Activated CD8-positive, alpha-beta memory T cell treated with anti-CD3 and anti-CD28 coated beads for 4 hours (primary cell): ENCODE measurements around the gene DLX3.

Experiments used
- DNase-seq, 2 donors: peaks; one replicate each; pipeline ENCODE4 v3.0.0-alpha.2; 2020; ENCODE audit warnings: low read depth in 2 of 2

DLX3 gene

DNA sequence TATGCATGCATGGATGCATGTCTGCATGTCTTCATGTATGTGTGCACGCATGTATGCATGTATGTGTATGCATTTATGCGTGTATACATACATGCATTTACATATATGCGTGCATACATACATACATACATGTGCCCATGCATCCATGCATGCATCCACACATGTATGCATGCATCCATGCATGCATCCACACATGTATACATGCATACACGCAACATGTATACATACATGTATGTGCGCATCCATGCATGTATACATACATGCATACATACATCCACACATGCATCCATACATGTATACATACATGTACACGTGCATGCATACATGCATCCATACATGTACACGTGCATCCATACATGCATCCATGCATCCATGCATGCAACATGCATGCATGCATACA is 29.8 kb upstream of the DLX3 start:
- no peak for DNase-seq

GRCh38 chr17:50023520-50023919 is 28.5 kb upstream of the DLX3 start:
- DNase-seq: no peak

DNA sequence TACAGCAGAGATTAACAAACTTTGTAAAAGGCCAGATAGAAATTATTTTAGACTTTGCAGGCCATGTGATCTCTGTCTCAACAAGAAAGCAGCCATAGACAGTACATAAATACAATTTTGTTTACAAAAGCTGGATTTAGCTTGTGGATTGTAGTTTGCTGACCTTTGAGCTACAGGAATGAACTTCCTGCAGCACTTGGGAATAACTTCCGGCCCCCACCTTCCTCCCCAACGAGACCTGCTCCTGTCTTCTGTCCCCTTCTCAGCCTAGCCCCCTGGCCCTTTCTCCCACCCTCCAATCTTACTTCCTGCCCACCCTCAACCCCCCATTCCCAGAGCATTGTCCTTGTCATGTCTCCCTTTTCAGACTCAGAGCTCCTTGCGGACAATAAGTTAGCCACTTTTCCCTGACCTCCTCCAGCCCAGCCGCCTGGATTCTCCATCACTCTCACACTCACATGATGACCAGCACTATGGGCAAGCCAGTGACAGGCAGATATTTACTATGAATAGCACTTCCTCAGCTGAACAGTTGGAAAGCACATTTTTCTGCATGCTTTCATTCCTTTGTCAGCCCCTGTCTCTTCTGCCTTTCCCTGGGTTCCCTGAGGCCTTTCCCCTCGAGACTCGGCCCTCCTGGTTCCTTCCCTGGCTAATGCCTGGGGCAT is 27.6 kb upstream of the DLX3 start:
- no peak for DNase-seq

DNA sequence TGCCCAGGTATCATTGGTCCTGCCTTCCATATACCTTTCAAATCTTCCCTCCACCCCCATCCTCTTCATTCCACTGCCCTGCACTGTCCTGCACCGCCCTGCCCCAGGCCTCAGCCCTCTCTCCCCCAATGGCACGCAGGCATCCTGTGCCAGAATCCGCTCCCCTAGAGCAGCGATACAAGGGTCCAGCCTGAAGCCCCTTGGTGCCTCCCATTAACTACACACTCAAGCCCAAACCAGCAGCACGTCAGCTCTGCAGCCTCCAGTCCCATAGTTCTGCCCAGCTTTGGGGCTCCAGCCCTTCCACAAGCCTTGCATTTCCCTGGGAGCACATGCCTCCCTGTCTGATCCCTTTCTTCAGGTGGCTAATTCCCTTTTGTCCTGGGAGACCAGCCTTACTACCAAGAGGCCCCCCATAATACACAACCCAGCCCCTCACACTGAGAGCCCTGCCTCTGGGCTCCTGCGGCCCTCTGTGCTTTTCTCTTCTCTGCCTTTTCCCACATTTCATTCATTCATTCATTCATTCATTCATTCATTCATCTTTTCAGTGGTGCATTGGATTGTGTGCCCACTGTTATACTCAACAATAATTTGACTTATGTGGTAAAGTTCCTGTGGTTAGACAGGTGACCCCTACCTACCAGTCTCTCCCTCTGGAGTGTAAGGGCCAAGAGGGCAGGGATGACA is 26.8 kb upstream of the DLX3 start:
- no peak for DNase-seq

GRCh38 chr17:50020841-50021599 is 26.0 kb upstream of the DLX3 start:
- no peak for DNase-seq

DNA sequence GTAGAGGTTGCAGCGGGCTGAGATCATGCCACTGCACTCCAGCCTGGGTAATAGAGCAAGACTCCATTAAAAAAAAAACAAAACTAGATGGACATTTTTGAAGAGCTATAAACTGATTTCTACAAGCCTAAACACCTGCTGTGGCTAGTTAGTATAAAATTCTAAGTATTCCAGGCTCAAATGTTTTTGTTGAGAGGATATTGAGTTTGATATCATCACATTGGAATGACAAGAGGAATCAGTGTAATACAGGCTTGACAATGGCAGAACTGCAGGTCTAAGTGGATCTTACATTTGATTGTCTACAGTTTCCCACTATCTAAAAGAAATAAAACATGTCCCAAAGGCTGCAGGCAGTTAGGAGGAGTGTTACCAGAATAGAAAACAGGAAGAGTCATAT is 23.9 kb upstream of the DLX3 start:
- DNase-seq: no peak

DNA sequence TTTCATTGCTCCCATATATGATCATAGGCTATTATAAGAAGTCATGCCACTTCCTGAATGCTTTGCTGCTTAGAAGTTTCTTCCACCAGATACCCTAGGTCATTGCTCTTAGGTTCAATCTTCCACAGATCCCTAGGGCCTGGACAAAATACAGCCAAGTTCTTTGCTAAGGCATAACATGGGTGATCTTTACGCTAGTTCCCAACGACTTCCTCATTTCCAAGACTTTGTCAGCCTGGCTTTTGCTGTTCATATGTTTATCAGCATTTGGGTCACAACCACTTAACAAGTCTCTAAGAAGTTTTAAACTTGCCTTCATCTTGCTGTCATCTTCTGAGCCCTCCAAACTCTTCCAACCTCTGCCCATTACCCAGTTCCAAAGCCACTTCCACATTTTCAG is 20.1 kb upstream of the DLX3 start:
- no peak for DNase-seq

DNA sequence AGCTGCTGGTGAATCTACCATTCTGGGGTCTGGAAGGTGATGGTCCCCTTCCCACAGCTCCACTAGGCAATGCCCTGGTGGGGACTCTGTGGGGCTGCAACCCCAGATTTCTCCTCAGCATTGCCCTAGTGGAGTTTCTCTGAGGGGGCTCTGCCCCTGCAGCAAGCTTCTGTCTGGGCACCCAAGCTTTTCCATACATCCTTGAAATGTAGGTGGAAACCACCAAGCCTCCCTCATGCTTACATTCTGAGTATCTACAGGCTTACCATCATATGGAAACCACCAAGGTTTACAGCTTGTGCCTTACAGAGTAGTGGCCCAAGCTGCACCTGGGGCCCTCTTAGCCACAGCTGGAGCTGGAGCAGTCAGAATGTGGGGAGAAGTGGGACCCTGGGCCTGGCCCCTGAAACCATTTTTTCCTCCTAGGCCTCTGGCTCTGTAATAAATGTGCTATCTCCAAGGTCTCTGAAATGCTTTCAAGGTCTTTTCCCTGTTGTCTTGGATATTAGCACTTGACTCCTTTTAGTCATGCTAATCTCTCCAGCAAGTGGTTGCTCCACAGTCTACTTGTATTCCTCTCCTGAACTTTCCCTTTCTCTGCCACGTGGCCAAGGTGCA is 19.6 kb upstream of the DLX3 start:
- no peak for DNase-seq

DNA sequence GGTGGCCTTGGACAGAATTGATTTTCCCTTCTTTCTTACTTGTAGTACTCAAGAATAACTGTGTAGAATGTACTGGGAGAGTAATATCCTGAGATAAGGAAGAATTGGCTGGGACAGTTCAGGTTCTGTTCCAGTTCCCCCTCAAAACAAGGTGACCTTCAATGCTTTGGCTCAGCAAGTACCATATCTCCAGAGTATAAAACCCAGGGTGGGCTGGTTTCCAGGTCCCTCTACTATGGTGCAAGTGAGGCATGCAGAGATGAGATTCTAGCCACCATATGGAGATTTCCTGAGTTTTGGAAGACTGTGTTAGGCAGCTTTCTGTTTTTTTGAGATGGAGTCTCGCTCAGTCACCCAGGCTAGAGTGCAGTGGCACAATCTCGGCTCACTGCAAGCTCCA is 18.1 kb upstream of the DLX3 start:
- DNase-seq: no peak

GRCh38 chr17:50009282-50009681 is 14.3 kb upstream of the DLX3 start:
- DNase-seq: no peak

- no peak for DNase-seq
Observed at GRCh38 chr17:50003911-50004310, 8.9 kb upstream of the DLX3 start.

GRCh38 chr17:49998836-49999511 is 4.0 kb upstream of the DLX3 start:
- DNase-seq: no peak

DNA sequence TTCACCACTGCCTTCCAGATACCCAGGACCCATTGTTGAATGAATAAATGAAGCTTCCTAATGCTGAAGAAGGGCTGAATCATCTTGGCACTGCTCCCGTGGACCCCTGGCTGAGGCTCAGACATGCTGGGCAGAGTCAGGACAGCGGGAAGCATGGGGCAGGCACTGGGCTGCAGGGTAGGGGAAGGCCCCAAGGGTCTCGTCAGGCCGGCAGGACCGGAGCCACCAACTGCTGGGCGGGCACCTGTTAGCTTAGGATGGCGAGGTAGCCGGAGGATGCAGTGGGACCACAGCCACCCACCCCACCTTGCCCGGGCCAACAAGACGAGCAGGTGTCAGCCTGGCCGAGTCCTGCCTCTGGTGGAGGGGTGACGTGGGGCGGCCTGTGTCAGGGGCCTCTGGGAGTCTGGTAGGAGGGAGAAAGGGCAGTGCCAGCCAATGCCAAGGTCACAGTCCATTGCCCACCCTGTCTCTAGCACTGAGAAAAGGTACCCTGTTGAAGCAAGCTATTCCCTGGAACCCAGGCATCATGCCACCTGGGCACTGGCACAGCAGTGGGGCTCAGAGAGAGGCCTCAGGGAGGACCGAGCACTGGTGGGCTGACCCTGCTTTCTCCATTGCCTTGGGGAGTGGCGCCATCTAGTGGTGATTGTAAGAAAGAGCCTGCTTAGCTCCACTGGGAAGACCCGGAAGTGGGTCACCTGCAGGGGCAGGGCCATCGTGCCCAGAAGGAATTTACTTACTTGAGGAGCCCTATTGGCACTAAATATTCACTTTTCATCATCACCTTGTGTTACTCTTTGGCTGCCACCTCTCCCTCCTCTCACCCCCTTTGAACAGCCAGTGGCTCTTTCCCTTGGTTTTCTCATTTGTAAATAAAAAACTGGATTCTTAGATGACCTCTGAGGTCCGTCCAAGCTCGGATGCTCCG is 3.0 kb upstream of the DLX3 start:
- peak; percentile 62 to 68 for DNase-seq

GRCh38 chr17:49997301-49997650 is 2.3 kb upstream of the DLX3 start:
- DNase-seq: no peak

DNA sequence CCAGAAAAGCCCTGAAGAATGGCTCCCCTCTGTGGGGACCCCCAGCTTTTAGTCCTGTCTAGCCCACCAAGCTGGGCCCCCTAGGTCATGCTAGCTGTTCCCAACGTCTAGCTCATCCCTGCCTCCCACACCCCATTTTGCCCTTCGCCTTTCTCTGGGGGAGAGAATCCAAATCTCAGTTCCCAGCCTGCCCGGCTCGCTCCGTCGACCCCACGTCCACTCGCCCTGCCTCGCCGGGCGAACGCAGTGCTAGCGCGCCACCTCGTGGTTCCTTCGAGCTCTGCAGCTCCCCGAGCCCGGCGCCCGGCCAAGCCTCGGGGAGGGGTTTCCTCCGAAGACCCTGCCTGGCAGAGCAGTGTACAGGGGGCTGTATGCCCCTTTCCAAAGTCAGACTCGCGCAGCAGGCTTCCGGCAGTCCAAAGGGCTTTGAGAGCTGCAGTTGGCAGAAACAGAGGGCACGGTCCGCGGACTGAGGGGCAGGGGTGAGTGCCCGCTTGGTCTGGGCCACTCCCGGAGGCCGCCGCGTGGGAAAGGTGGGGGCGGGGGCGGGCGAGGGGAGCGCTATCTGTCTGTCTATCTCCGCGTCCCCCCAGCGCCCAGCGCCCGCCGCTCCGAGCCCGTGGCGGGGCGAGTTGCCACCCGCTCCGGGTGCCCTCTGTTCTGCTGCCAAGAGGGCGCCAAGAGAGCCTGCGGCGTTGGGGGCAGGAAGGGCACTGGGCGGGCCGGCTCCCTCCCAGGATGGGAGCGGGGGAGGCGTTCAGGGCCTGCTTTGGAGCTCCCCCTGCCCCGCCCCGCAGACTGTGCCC is 1.7 kb upstream of the DLX3 start:
- peak; percentile 31 to 41 for DNase-seq

DNA sequence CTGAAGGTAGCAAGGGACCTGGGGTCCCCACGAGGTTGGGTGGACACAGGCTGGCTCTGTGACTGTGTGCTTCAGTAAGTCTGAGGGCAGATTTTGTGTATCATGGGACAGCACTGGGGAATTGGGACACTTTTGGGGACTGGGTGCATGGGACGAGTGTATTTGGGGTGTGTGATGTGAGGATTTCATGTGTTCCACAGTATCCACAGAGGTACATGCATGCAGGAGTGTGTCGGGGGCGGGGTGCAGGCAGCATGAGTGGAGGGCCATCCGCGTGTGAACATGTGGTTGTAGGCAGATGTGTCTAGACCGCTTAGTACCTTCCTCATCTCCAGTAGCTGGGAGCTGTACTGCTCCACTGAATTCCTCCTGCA is 1.1 kb upstream of the DLX3 start:
- DNase-seq: no peak

DNA sequence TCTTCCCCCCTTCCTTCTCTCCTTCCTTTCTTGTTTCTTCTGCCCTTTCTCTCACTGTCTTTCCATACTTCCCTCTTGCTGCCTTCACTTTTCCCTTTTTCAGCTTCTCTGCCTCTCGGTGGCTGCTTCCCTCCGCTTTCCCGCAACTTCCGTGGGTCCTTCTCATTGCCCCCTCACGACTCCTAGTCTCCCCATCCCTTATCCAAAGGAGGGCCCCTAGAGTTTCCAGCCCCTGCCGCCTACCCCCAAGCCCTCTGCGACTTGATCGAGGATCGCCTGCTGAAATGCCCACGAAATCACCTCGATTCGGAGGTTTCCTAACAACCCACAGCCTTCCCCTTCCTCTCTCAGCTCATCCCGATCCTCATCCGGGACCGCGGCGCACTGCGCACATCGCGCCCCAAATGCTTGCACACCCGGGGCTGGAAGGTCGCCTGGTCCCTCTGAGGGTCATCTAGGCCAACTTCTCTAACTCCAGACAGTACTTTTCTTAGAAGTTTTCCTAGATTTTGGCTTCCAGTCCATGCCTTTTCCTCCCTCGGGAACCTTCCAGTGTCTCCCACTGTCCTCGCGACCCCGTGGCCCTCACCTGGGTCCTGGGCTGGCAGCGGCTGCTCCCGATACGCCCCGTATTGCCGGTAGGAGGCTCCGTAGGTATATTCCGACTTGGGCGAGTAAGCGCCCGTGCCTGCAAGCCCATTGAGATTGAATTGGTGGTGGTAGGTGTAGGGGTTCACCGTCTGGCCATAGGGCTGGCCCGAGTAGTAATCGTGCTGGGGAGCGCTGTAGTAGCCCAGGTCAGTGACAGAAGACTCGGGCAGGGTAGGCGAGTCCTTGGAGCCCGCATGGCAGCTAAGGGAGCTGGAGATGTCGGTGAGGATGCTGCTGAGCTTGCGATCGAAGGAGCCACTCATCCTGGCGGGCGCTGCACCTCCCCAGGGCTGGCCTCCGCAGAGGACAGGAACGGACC is 654 bp downstream of the DLX3 start:
- no peak for DNase-seq

DNA sequence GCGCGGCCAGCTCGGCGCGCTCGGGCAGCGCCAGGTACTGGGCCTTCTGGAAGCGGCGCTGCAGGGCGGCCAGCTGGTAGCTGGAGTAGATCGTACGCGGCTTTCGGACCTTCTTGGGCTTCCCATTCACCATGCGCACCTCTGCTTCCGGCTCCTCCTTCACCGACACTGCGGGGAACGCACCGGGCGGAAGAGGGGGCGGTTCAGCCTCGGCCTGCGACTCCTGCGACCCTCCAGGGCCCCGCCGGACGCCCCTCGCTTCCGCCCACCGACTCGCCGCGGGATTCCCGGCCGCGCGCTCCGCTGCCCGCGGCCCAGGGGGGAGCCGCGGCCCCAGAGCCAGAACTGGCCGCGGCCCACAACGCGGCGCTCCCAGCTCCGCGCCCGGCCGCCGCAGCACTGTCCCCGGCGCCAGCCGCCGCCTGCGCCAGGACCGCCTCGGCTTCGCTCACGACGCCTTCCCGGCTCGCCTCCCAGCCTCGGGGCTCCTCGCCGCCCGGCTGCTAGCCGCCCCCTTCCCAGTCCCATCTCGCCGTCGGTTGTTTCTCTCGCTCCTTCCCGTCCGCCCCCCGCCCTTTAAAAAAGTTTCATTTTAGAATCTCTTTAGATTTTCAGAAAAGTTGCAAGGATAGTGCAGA is 1.5 kb downstream of the DLX3 start:
- no peak for DNase-seq
